SK-N-SH treated with all-trans-retinoic acid at 6 μM for 48 hours (cell line): ENCODE data around the gene PARD3B.

Experiments
- ATAC-seq: fragments of 200-7000 bp; cut with Tn5 transposase; 3 replicates; pipeline ENCODE4 v1.9.1; 2020; ENCODE audit warnings: mild to moderate bottlenecking, moderate library complexity
- ARNTL ChIP-seq: fragments of 450-650 bp; formaldehyde crosslinking; IDR thresholded peaks from 2 replicates; pipeline ENCODE4 v1.5.0; 2020; ENCODE audit warnings: low read depth, mild to moderate bottlenecking, moderate library complexity, borderline replicate concordance
- BACH2 ChIP-seq: fragments of 250-450 bp; sonication (Bioruptor Pico); IDR thresholded peaks from 2 replicates; pipeline ENCODE4 v1.9.0; 2021; ENCODE audit warnings: mild to moderate bottlenecking, borderline replicate concordance
- CREB5 ChIP-seq: fragments of 250-450 bp; sonication (Bioruptor Pico); IDR thresholded peaks from 2 replicates; pipeline ENCODE4 v1.5.1; 2020; ENCODE audit warnings: low read depth, mild to moderate bottlenecking, moderate library complexity
- CSDC2 ChIP-seq: fragments of 250-450 bp; sonication (Bioruptor Pico); IDR thresholded peaks from 2 replicates; pipeline ENCODE4 v1.5.0; 2020; ENCODE audit warnings: mild to moderate bottlenecking, moderate library complexity
- ESRRG ChIP-seq: fragments of 250-450 bp; sonication (Bioruptor Pico); IDR thresholded peaks from 2 replicates; pipeline ENCODE4 v1.6.1; 2021; ENCODE audit warnings: mild to moderate bottlenecking
- GLIS3 ChIP-seq: fragments of 250-450 bp; sonication (Bioruptor Pico); IDR thresholded peaks from 2 replicates; pipeline ENCODE4 v1.5.0; 2020; ENCODE audit warnings: mild to moderate bottlenecking, moderate library complexity
- ISL1 ChIP-seq: fragments of 250-450 bp; sonication (Bioruptor Pico); IDR thresholded peaks from 2 replicates; pipeline ENCODE4 v2.1.2; 2022; ENCODE audit warnings: mild to moderate bottlenecking, moderate library complexity
- PATZ1 ChIP-seq: fragments of 250-450 bp; sonication (Bioruptor Pico); IDR thresholded peaks from 2 replicates; pipeline ENCODE4 v1.8.0; 2020; ENCODE audit warnings: mild to moderate bottlenecking, moderate library complexity, borderline replicate concordance
- POU6F1 ChIP-seq: fragments of 250-450 bp; sonication (Bioruptor Pico); IDR thresholded peaks from 2 replicates; pipeline ENCODE4 v1.8.0; 2021; ENCODE audit warnings: low read depth, mild to moderate bottlenecking, moderate library complexity, borderline replicate concordance
- RARB ChIP-seq: fragments of 250-450 bp; sonication (Bioruptor Pico); IDR thresholded peaks from 2 replicates; pipeline ENCODE4 v1.8.0; 2021; ENCODE audit warnings: mild to moderate bottlenecking, moderate library complexity
- SNAI2 ChIP-seq: fragments of 250-450 bp; sonication (Bioruptor Pico); IDR thresholded peaks from 2 replicates; pipeline ENCODE4 v1.5.0; 2020; ENCODE audit warnings: mild to moderate bottlenecking, moderate library complexity
- TCF4 ChIP-seq: fragments of 250-450 bp; sonication (Bioruptor Pico); IDR thresholded peaks from 2 replicates; pipeline ENCODE4 v1.8.0; 2021; ENCODE audit warnings: mild to moderate bottlenecking, moderate library complexity, borderline replicate concordance
- TOX ChIP-seq: fragments of 250-450 bp; sonication (Bioruptor Pico); IDR thresholded peaks from 2 replicates; pipeline ENCODE4 v1.8.0; 2021; ENCODE audit warnings: mild to moderate bottlenecking, moderate library complexity, borderline replicate concordance
- ZC3H10 ChIP-seq: fragments of 250-450 bp; sonication (Bioruptor Pico); IDR thresholded peaks from 2 replicates; pipeline ENCODE4 v1.5.1; 2021; ENCODE audit warnings: mild to moderate bottlenecking, moderate library complexity
- ZFP3 ChIP-seq: fragments of 250-450 bp; sonication (Bioruptor Pico); IDR thresholded peaks from 2 replicates; pipeline ENCODE4 v1.5.0; 2020; ENCODE audit warnings: mild to moderate bottlenecking, moderate library complexity
- ZFP30 ChIP-seq: fragments of 450-650 bp; formaldehyde crosslinking; IDR thresholded peaks from 2 replicates; pipeline ENCODE4 v1.5.0; 2022; ENCODE audit warnings: mild to moderate bottlenecking, moderate library complexity
- ZNF565 ChIP-seq: fragments of 450-650 bp; formaldehyde crosslinking; conservative IDR thresholded peaks from 2 replicates; pipeline ENCODE4 v1.5.0; 2020; ENCODE audit warnings: low read depth, mild to moderate bottlenecking, moderate library complexity
- ZNF70 ChIP-seq: fragments of 450-650 bp; formaldehyde crosslinking; IDR thresholded peaks from 2 replicates; pipeline ENCODE4 v1.5.0; 2020; ENCODE audit warnings: mild to moderate bottlenecking, moderate library complexity
- TF ChIP-seq, protein P1 (sequence below): fragments of 250-450 bp; sonication (Bioruptor Pico); IDR thresholded peaks from 2 replicates; pipeline ENCODE4 v1.5.1; 2021; ENCODE audit warnings: mild to moderate bottlenecking, moderate library complexity

Gene PARD3B

DNA sequence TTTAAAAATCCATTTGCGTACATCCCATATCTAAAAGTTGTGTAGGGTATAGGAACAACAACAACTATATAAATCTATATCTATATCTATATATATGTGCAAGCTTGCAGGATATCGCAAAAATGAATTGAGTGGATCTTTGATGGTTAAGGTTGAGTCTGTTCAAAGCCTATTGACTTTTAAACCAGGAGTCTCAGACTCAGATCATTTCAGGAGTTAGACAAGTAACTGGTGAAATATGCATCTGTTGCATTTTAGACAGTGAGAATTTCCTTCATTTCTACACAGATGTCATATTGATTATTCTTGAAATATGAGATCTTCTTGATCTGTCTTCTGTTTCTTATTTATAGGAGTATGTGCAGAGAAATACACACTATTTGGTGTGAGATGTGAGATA, 66.5 kb downstream of the PARD3B start:
- TF ChIP-seq ZNF565 (CRISPR knock-in tag) (no peak), ZNF70 (CRISPR knock-in tag) (no peak), POU6F1 (CRISPR knock-in tag) (no peak)
- no peak for ATAC-seq

DNA sequence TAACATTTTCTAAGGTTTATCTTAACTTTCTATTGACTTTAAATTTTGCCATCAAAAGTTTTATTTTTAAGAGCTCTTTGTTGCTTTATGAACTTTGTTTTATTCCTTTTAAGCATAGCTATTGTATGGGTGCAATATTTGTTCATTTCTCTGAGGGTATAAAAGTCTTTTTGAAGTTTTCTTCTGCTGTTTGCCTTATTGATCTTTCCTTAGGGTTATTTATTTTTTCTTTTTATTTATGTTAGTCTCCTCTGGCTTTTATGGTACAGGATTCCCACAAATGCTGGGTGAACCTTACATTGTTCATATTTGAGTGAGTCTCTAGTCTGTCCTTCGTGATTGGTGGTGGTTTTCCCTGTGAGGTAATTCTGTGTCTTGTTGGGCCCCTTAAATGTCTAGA, 68.4 kb downstream of the PARD3B start:
- ATAC-seq: no peak
- no peak for TF ChIP-seq ZFP3 (CRISPR knock-in tag)
- TF ChIP-seq SNAI2 (CRISPR knock-in tag): no peak
- TF ChIP-seq, protein P1, sequence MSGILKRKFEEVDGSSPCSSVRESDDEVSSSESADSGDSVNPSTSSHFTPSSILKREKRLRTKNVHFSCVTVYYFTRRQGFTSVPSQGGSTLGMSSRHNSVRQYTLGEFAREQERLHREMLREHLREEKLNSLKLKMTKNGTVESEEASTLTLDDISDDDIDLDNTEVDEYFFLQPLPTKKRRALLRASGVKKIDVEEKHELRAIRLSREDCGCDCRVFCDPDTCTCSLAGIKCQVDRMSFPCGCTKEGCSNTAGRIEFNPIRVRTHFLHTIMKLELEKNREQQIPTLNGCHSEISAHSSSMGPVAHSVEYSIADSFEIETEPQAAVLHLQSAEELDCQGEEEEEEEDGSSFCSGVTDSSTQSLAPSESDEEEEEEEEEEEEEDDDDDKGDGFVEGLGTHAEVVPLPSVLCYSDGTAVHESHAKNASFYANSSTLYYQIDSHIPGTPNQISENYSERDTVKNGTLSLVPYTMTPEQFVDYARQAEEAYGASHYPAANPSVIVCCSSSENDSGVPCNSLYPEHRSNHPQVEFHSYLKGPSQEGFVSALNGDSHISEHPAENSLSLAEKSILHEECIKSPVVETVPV (CRISPR knock-in tag): no peak
- TF ChIP-seq RARB (CRISPR knock-in tag): no peak
- TF ChIP-seq TCF4: no peak
- no peak for TF ChIP-seq CSDC2 (CRISPR knock-in tag)
- no peak for TF ChIP-seq TOX (CRISPR knock-in tag)
- no peak for TF ChIP-seq ZFP30 (CRISPR knock-in tag)
- TF ChIP-seq ZC3H10 (CRISPR knock-in tag): no peak
- no peak for TF ChIP-seq PATZ1 (CRISPR knock-in tag)

DNA sequence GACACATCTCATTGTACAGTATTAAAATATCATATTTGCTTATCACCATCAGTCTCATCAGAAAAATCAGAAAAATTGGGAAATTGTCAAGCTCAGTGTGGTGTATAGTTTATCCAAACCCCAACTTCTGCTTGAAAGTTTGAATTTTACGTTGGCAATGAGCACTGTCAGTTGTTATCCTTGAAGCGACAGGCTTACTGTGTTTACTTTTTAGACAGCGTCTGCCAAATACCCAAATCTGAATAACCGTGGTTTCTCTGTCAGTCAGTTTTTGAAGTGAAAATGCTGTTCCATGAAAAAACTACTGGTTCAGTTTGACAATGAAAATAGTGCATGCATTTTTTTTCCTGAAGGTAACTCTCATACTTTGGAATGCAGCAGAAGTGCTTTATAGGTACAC, 70.2 kb downstream of the PARD3B start:
- ATAC-seq: no peak
- TF ChIP-seq RARB (CRISPR knock-in tag): no peak
- no peak for TF ChIP-seq ARNTL (CRISPR knock-in tag)
- TF ChIP-seq CSDC2 (CRISPR knock-in tag): no peak
- no peak for TF ChIP-seq ZFP30 (CRISPR knock-in tag)
- TF ChIP-seq ESRRG (CRISPR knock-in tag): no peak
- TF ChIP-seq ZNF565 (CRISPR knock-in tag): no peak
- TF ChIP-seq BACH2 (CRISPR knock-in tag): no peak
- no peak for TF ChIP-seq TCF4
- no peak for TF ChIP-seq ISL1
- TF ChIP-seq PATZ1 (CRISPR knock-in tag): no peak
- no peak for TF ChIP-seq GLIS3 (CRISPR knock-in tag)
- TF ChIP-seq, protein P1 (CRISPR knock-in tag): no peak
- TF ChIP-seq ZFP3 (CRISPR knock-in tag): no peak
- TF ChIP-seq POU6F1 (CRISPR knock-in tag): no peak
- no peak for TF ChIP-seq ZNF70 (CRISPR knock-in tag)
- TF ChIP-seq CREB5 (CRISPR knock-in tag): no peak
- TF ChIP-seq SNAI2 (CRISPR knock-in tag): no peak
